WERI-Rb-1 (cell line): ENCODE measurements around the gene LMO1.

Experiments used
- DNase-seq: peaks from one replicate; pipeline ENCODE4 v3.0.0-alpha.2; 2020
- H3K27ac ChIP-seq: fragments of 250-450 bp; sonication (Bioruptor Pico); 2 replicates; pipeline ENCODE4 v1.5.1; 2020; ENCODE audit warnings: mild to moderate bottlenecking, moderate library complexity
- H3K27me3 ChIP-seq: fragments of 250-450 bp; sonication (Bioruptor Pico); 2 replicates; pipeline ENCODE4 v1.5.1; 2021; ENCODE audit warnings: mild to moderate bottlenecking, low read depth, moderate library complexity; ENCODE audit not compliant: insufficient read depth, severe bottlenecking
- H3K36me3 ChIP-seq: fragments of 250-450 bp; sonication (Bioruptor Pico); 2 replicates; pipeline ENCODE4 v1.5.1; 2020; ENCODE audit warnings: mild to moderate bottlenecking, moderate library complexity
- H3K4me3 ChIP-seq: 2 replicates; pipeline ENCODE4 v1.5.1; 2011; ENCODE audit warnings: low read depth, mild to moderate bottlenecking, control low read depth, low read length
- H3K9me3 ChIP-seq: fragments of 250-450 bp; sonication (Bioruptor Pico); 2 replicates; pipeline ENCODE4 v1.5.1; 2021; ENCODE audit warnings: mild to moderate bottlenecking, moderate library complexity; ENCODE audit not compliant: severe bottlenecking
- CTCF ChIP-seq: IDR thresholded peaks from 2 replicates; pipeline ENCODE4 v1.5.1; 2011; ENCODE audit warnings: low read depth, mild to moderate bottlenecking, control low read depth, inconsistent platforms, low read length

The LMO1 gene

DNA sequence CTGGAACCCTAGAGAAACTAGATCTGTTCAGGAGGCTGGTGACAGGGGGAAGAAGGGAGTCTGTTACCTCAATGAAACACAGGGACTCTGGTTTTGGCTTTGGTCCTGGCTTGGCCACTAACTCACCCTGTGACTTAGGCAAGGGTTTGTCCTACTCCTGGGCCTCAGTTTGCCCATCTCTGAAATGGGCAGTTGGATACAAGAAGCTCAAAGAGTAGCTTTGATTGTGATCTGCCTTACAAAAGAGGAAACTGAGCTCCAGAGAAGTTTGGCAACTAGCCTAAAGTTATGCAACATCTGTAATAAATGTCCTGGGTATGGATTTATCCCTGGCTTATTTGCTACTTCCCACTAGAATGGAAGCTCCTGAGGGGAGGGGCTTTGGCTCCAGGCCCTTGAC lies 24.0 kb upstream of the LMO1 start:
- Histone ChIP-seq H3K36me3 (no peaks in the 10 kb centered on the region), H3K9me3 (no peaks in the 10 kb centered on the region), H3K27ac (peak overlapping the region; percentile 92), H3K4me3 (no peak overlapping the region), H3K27me3 (no peaks in the 10 kb centered on the region)
- DNase-seq = no peak
- TF ChIP-seq CTCF = no peak

DNA sequence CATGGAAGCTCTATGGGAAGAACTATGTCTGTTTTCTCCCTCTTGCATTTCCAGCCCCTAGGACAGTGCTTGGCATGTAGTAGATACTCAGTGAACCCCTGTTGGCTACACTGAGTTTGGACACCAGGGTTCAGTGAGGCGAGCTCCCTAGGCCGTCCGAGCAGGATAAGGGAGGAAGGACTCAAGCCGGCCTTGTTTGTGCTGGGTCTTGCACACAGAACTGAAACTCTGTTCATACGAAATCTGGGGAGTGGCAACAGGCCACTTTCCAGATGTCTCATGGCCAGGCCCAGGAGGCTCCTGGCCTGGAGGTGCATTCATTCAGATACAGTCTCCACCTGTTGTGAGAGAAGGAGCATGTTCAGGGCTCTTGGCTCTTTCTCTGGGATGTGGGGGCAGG lies 23.6 kb upstream of the LMO1 start:
- H3K27ac ChIP-seq = peak overlapping the region; percentile 92
- TF ChIP-seq CTCF = no peak
- H3K36me3 ChIP-seq = no peaks in the 10 kb centered on the region
- H3K9me3 ChIP-seq = no peaks in the 10 kb centered on the region
- no peaks in the 10 kb centered on the region for H3K27me3 ChIP-seq
- DNase-seq = no peak
- H3K4me3 ChIP-seq = no peak overlapping the region

GRCh38 chr11:8286886-8287285 lies 23.2 kb upstream of the LMO1 start:
- Histone ChIP-seq H3K36me3 (no peaks in the 10 kb centered on the region), H3K4me3 (no peak overlapping the region), H3K27ac (peak overlapping the region; percentile 92), H3K9me3 (no peaks in the 10 kb centered on the region), H3K27me3 (no peaks in the 10 kb centered on the region)
- TF ChIP-seq CTCF = no peak
- DNase-seq = peak; percentile 70

DNA sequence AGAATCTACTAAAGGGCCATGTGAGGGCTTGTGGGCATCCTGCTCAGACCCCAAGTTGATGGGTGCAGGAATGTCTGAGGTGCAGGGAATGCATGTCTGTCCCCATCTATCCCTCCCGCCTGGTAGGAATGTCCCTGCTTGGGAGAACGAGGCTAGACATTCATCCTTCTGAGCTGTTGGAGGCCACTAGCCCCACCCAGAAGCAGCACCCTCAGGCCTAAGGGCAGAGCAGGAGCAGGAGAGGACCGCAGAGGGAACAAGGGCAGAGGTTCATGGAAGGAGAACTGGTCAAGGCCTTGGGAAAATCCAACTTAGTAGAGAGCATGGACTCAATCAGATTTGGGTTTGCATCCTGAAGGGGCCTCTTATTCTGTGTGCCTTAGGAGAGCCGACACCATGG lies 22.1 kb upstream of the LMO1 start:
- TF ChIP-seq CTCF = no peak
- H3K36me3 ChIP-seq = no peaks in the 10 kb centered on the region
- no peaks in the 10 kb centered on the region for H3K9me3 ChIP-seq
- DNase-seq = no peak
- no peaks in the 10 kb centered on the region for H3K27me3 ChIP-seq
- H3K27ac ChIP-seq = peak overlapping the region; percentile 49
- H3K4me3 ChIP-seq = no peak overlapping the region

- no peak for DNase-seq
- H3K36me3 ChIP-seq = no peaks in the 10 kb centered on the region
Measured at GRCh38 chr11:8285228-8285627, 21.6 kb upstream of the LMO1 start.

More at GRCh38 chr11:8285228-8285627, 21.6 kb upstream of the LMO1 start:
- Histone ChIP-seq H3K4me3 (no peak overlapping the region), H3K27ac (peak overlapping the region; percentile 97), H3K9me3 (no peaks in the 10 kb centered on the region), H3K27me3 (no peaks in the 10 kb centered on the region)
- no peak for TF ChIP-seq CTCF
